Muscle of arm (tissue), 12 donors: ENCODE data around the gene ZRANB2. TPM values are rescaled to one million over a fixed set of nuclear protein-coding genes. Genes with fewer than 3 reads are reported as not detected.

Experiments
- DNase-seq: peaks from one replicate; pipeline ENCODE4 v3.0.0-alpha.2; 2013
- polyA plus RNA-seq, 12 donors: library from polyadenylated mRNA; unstranded; fragments of 120-200 nt; gene quantifications; one replicate each; pipeline ENCODE4 v1.2.1, GENCODE V29; 2013; ENCODE audit not compliant: insufficient read length in 12 of 12

ZRANB2 gene
- polyA plus RNA-seq, 12 donors: 73.9 to 171 (median 118) TPM; not detected in 1

- peak; percentile 26 for DNase-seq
Observed at GRCh38 chr1:71080230-71080738, 551 bp downstream of the ZRANB2 start.

- no peak for DNase-seq
Observed at GRCh38 chr1:71074681-71075080, 6.2 kb downstream of the ZRANB2 start.

- DNase-seq: no peak
Observed at GRCh38 chr1:71072273-71072672, 8.6 kb downstream of the ZRANB2 start.

GRCh38 chr1:71071720-71072119 is 9.1 kb downstream of the ZRANB2 start:
- no peak for DNase-seq

GRCh38 chr1:71068325-71069240 is 12.3 kb downstream of the ZRANB2 start:
- DNase-seq: no peak

GRCh38 chr1:71054791-71055190 is 26.0 kb downstream of the ZRANB2 start:
- no peak for DNase-seq

GRCh38 chr1:71054281-71054731 is 26.5 kb downstream of the ZRANB2 start:
- no peak for DNase-seq

- DNase-seq: no peak
Observed at GRCh38 chr1:71053758-71054157, 27.1 kb downstream of the ZRANB2 start.

- no peak for DNase-seq
Observed at GRCh38 chr1:71053146-71053545, 27.7 kb downstream of the ZRANB2 start.

GRCh38 chr1:71049951-71050598 is 30.8 kb downstream of the ZRANB2 start:
- DNase-seq: peak; percentile 77

- no peak for DNase-seq
Observed at GRCh38 chr1:71047635-71048607, 32.9 kb downstream of the ZRANB2 start, which contains the start of gene PTGER3. PTGER3 (minus strand) TSS chr1:71047816; CDS start chr1:71047577, 239 bp downstream.

- DNase-seq: no peak
Observed at GRCh38 chr1:71046891-71047634, 33.8 kb downstream of the ZRANB2 start.

GRCh38 chr1:71045463-71046028 is 35.3 kb downstream of the ZRANB2 start:
- DNase-seq: no peak

- DNase-seq: no peak
Observed at GRCh38 chr1:71044833-71045232, 36.0 kb downstream of the ZRANB2 start.

- DNase-seq: no peak
Observed at GRCh38 chr1:71043065-71043464, 37.8 kb downstream of the ZRANB2 start.

- no peak for DNase-seq
Observed at GRCh38 chr1:71041806-71042205, 39.0 kb downstream of the ZRANB2 start.

- DNase-seq: no peak
Observed at GRCh38 chr1:71039661-71040262, 41.1 kb downstream of the ZRANB2 start.

- no peak for DNase-seq
Observed at GRCh38 chr1:71038942-71039341, 41.9 kb downstream of the ZRANB2 start.

- DNase-seq: no peak
Observed at GRCh38 chr1:71037829-71038620, 42.8 kb downstream of the ZRANB2 start.
